GM12878 (cell line): Measurements from ENCODE around the gene EWSR1. TPM values are rescaled to one million over a fixed set of nuclear protein-coding genes. Genes with fewer than 3 reads are reported as not detected.

Experiments
- ATAC-seq: fragments of 200-7000 bp; cut with Tn5 transposase; 3 replicates; pipeline ENCODE4 v1.9.1; 2020; ENCODE audit warnings: mild to moderate bottlenecking, moderate library complexity
- BruUV-seq: library from RNA; stranded (reverse); fragments of 400-500 nt; replicated peaks from 2 replicates; lab custom pipeline; 2021; lab: Mats Ljungman, UMichigan
- CTCF ChIA-PET: fragments of 300-600 bp; sonication (Branson Sonifier 250); formaldehyde crosslinking; extraction: SDS; loops from one replicate; lab custom pipeline; 2021; ENCODE audit warnings: inconsistent platforms; lab: Yijun Ruan, JAX
- POLR2A ChIA-PET: fragments of 350-600 bp; formaldehyde crosslinking; extraction: SDS; loops from one replicate; lab custom pipeline; 2021; ENCODE audit warnings: inconsistent platforms; lab: Charles Lee
- RAD21 ChIA-PET: fragments of 300-600 bp; sonication (Branson Sonifier 250); formaldehyde crosslinking; loops from one replicate; lab custom pipeline; 2023; ENCODE audit warnings: antibody characterized with exemption; ENCODE audit not compliant: unreplicated experiment; lab: Charles Lee
- SMC1A ChIA-PET: fragments of 300-600 bp; sonication (Branson Sonifier 250); formaldehyde crosslinking; loops from one replicate; lab custom pipeline; 2023; ENCODE audit not compliant: unreplicated experiment, uncharacterized antibody; lab: Charles Lee
- DNase-seq: peaks from one replicate; pipeline ENCODE4 v3.0.0-alpha.2; 2011; ENCODE audit warnings: low read depth, low spot score
- FAIRE-seq: peaks from 3 replicates; lab custom pipeline; 2011; peaks lifted over from hg19 to GRCh38; lab: Jason Lieb, UNC
- H2AFZ ChIP-seq: 2 replicates; pipeline ENCODE4 v1.6.0; 2011; ENCODE audit warnings: low read depth, low read length, control low read depth; ENCODE audit not compliant: control insufficient read depth
- H3K27ac ChIP-seq: 2 replicates; pipeline ENCODE4 v1.5.1; 2011; ENCODE audit warnings: control low read depth; ENCODE audit not compliant: control insufficient read depth, insufficient read depth
- H3K27me3 ChIP-seq, 2 experiments: replicated peaks in 1 of 2; 2 replicates each; pipeline versions ENCODE4 v1.6.0 to v1.6.1; 2011; ENCODE audit warnings: low read length in 1 of 2; ENCODE audit not compliant: control insufficient read depth in 2 of 2, insufficient read depth in 2 of 2
- H3K36me3 ChIP-seq, 2 experiments: 2 replicates each; pipeline ENCODE4 v1.5.1; 2011; ENCODE audit warnings: low read length in 1 of 2; ENCODE audit not compliant: control insufficient read depth in 2 of 2, insufficient read depth in 2 of 2
- H3K4me1 ChIP-seq: 2 replicates; pipeline ENCODE4 v1.6.1; 2011; ENCODE audit warnings: mild to moderate bottlenecking, low read length, moderate library complexity, mixed read lengths; ENCODE audit not compliant: control insufficient read depth, insufficient read depth
- H3K4me2 ChIP-seq: 2 replicates; pipeline ENCODE4 v1.6.0; 2011; ENCODE audit warnings: control low read depth; ENCODE audit not compliant: control insufficient read depth, insufficient read depth
- H3K4me3 ChIP-seq: fragments of 200-600 bp; sonication (generic); 2 replicates; pipeline ENCODE4 v1.5.1; 2016
- H3K79me2 ChIP-seq: 2 replicates; pipeline ENCODE4 v1.6.0; 2011; ENCODE audit warnings: low read length; ENCODE audit not compliant: control insufficient read depth, insufficient read depth
- H3K9ac ChIP-seq: 2 replicates; pipeline ENCODE4 v1.8.0; 2011; ENCODE audit warnings: low read length, control low read depth, mixed read lengths; ENCODE audit not compliant: control insufficient read depth, insufficient read depth
- H3K9me3 ChIP-seq: replicated peaks from 3 replicates; pipeline ENCODE4 v1.5.1; 2011; ENCODE audit warnings: mild to moderate bottlenecking, low read length; ENCODE audit not compliant: control insufficient read depth, insufficient read depth
- H4K20me1 ChIP-seq: 2 replicates; pipeline ENCODE4 v1.6.0; 2011; ENCODE audit not compliant: control insufficient read depth, insufficient read depth
- CBFB ChIP-seq: IDR thresholded peaks from 2 replicates; pipeline ENCODE4 v1.6.1; 2016; ENCODE audit warnings: antibody characterized with exemption, low read depth
- GATAD2B ChIP-seq: fragments of 450-650 bp; conservative IDR thresholded peaks from 2 replicates; pipeline ENCODE4 v1.6.1; 2017; ENCODE audit warnings: low read depth, mild to moderate bottlenecking, moderate library complexity
- HDAC2 ChIP-seq: fragments of 200-600 bp; sonication (generic); IDR thresholded peaks from 2 replicates; pipeline ENCODE4 v1.6.1; 2017
- MTA2 ChIP-seq: fragments of 450-650 bp; IDR thresholded peaks from 2 replicates; pipeline ENCODE4 v1.6.1; 2016; ENCODE audit warnings: low read depth, mild to moderate bottlenecking, moderate library complexity
- NR2C2 ChIP-seq: IDR thresholded peaks from 2 replicates; pipeline ENCODE4 v1.6.1; 2011; ENCODE audit warnings: borderline replicate concordance, low read depth; ENCODE audit not compliant: control insufficient read depth, insufficient read length
- SREBF1 ChIP-seq: IDR thresholded peaks from 2 replicates; pipeline ENCODE4 v1.6.1; 2012; ENCODE audit warnings: mild to moderate bottlenecking, low read length
- SREBF2 ChIP-seq: IDR thresholded peaks from 2 replicates; pipeline ENCODE4 v1.6.1; 2012; ENCODE audit warnings: mild to moderate bottlenecking, low read length
- ZSCAN29 ChIP-seq: fragments of 450-650 bp; IDR thresholded peaks from 2 replicates; pipeline ENCODE4 v1.6.1; 2017; ENCODE audit warnings: mild to moderate bottlenecking, moderate library complexity
- WGBS: methylation state at CpG from one replicate; pipeline ENCODE4 v1.1.6; 2016; ENCODE audit warnings: low lambda C conversion rate; ENCODE audit not compliant: insufficient replicate concordance, insufficient coverage; ENCODE audit errors: missing lambda C conversion rate; 5-methylcytosine and 5-hydroxymethylcytosine counted together
- in situ Hi-C: fragments of 300-500 bp; cut with MboI; formaldehyde crosslinking; loops from 9 replicates; pipeline ENCODE4 v1.14.3; 2018; ENCODE audit warnings: mixed read lengths
- intact Hi-C: fragments of 100-400 bp; cut with micrococcal nuclease; formaldehyde crosslinking; loops from one replicate; pipeline ENCODE4 v1.14.2; 2022; ENCODE audit not compliant: unreplicated experiment
- polyA plus RNA-seq, 11 experiments: library from polyadenylated mRNA; depleted of rRNA in 4 of 11; unstranded in 6 of 11; stranded (reverse) in 5 of 11; fragments of >200 nt; fragmentation: Nextera tagmentation in 4 of 11; fragmentation: Illumina TruSeq in 1 of 11; extraction: Ambion mirVana in 4 of 11; extraction: Trizol in 1 of 11; gene quantifications; 1 replicate in 1 of 11; 2 replicates in 10 of 11; pipeline versions ENCODE4 v1.2.1 to v1.2.3, GENCODE V29; 2011 to 2016; ENCODE audit warnings: inconsistent platforms in 2 of 11, missing spikeins in 2 of 11, low read depth in 1 of 11
- total RNA-seq, 4 experiments: library from RNA; depleted of rRNA in 3 of 4; stranded (reverse); fragments of >200 nt in 3 of 4; fragmentation: Illumina TruSeq in 1 of 4; extraction: Trizol in 1 of 4; gene quantifications; 2 replicates each; pipeline versions ENCODE4 v1.2.1 to v1.2.3, GENCODE V29; 2013 to 2021
- TF ChIP-seq, protein P1 (sequence below): fragments of 450-650 bp; IDR thresholded peaks from 2 replicates; pipeline ENCODE4 v1.6.1; 2016; ENCODE audit warnings: mild to moderate bottlenecking, moderate library complexity, borderline replicate concordance

EWSR1 gene
- total and polyA plus RNA-seq, 10 of the 15 experiments (the other 5 are each of a cell fraction or from before 2014, with no cell fraction given): 130 to 480 (median 356) TPM

DNA sequence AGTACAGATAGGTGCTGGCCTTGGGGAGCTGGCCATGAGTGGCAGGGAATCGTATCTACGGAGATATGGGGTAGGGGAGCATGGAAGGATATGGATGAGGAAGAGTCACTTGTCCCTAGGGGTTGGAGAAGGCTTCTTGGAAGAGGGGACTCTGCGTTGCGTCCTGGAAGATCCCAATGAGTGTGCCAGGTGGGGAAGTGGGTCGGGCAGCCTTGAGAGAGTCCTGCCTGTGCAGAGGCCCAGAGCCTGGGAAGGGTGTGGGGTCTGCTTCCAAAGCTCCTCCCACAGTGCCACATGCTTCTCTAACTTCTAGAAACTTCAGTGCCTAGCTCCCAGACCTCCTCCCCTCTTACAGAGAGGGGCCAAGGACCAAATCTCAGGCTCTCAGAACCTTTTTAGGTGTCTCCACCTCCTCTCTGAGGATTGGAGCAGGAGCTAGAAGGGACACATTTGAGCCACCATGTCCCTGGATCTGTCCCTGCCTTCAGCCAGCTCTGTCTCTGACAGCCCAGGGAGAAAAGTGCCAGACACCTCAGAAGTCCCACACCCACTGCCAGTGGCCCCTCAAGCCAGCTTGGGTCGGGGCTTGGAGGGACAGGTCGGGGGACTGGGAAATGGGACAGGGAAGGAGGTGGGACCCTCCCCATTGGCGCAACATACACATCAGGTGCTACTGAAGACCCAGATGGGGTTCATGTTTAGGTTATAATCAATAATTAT lies 11.3 kb upstream of the EWSR1 start (continued):
- TF ChIP-seq, protein P1, sequence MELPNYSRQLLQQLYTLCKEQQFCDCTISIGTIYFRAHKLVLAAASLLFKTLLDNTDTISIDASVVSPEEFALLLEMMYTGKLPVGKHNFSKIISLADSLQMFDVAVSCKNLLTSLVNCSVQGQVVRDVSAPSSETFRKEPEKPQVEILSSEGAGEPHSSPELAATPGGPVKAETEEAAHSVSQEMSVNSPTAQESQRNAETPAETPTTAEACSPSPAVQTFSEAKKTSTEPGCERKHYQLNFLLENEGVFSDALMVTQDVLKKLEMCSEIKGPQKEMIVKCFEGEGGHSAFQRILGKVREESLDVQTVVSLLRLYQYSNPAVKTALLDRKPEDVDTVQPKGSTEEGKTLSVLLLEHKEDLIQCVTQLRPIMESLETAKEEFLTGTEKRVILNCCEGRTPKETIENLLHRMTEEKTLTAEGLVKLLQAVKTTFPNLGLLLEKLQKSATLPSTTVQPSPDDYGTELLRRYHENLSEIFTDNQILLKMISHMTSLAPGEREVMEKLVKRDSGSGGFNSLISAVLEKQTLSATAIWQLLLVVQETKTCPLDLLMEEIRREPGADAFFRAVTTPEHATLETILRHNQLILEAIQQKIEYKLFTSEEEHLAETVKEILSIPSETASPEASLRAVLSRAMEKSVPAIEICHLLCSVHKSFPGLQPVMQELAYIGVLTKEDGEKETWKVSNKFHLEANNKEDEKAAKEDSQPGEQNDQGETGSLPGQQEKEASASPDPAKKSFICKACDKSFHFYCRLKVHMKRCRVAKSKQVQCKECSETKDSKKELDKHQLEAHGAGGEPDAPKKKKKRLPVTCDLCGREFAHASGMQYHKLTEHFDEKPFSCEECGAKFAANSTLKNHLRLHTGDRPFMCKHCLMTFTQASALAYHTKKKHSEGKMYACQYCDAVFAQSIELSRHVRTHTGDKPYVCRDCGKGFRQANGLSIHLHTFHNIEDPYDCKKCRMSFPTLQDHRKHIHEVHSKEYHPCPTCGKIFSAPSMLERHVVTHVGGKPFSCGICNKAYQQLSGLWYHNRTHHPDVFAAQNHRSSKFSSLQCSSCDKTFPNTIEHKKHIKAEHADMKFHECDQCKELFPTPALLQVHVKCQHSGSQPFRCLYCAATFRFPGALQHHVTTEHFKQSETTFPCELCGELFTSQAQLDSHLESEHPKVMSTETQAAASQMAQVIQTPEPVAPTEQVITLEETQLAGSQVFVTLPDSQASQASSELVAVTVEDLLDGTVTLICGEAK: no peak

DNA sequence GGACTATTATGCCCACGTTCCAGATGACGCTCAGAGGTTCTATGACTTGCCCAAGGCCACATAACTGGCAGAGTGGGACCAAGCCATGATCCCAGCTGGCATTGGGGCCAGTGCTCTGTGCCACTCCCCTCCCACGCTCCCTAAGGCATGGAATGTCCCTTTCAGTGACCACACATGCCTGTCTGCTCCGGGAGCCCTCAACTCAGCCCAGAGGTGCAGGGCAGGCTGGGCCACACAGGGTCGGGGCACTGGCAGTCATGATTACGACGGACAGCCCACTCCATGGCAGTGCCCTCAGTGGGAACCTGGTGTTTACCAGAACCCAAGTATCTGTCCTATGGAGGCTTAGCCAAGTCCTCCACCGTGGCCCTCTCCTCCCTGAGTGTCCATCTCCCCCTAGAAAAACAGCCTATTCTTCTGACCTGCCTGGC lies 10.3 kb upstream of the EWSR1 start:
- SMC1A ChIA-PET: interaction anchor here (0.9 kb wide), 1 partner anchor 53 kb away, joined by 3 read pairs; no protein-coding TSS in a partner anchor
- Histone ChIP-seq H3K9ac (no peak overlapping the region), H3K4me3 (no peak overlapping the region), H3K4me2 (no peak overlapping the region), H3K27ac (no peak overlapping the region), H4K20me1 (no peaks in the 10 kb centered on the region), H3K4me1 (no peaks in the 10 kb centered on the region), H2AFZ (no peak overlapping the region), H3K27me3 (no peaks in the 10 kb centered on the region), H3K79me2 (no peaks in the 10 kb centered on the region), H3K9me3 (no peaks in the 10 kb centered on the region), H3K36me3 (no peaks in the 10 kb centered on the region; a peak in 2 of 4 replicates)
- CTCF ChIA-PET: interaction anchor here (1.4 kb wide), 1 partner anchor 12 kb away, joined by 3 read pairs; no protein-coding TSS in a partner anchor
- in situ Hi-C loops (no loop called here), intact Hi-C loops (no loop called here)
- TF ChIP-seq SREBF1: no peak
- no peak for TF ChIP-seq GATAD2B
- TF ChIP-seq HDAC2: no peak
- TF ChIP-seq CBFB: no peak
- TF ChIP-seq NR2C2: no peak
- TF ChIP-seq ZSCAN29: no peak
- TF ChIP-seq MTA2: no peak
- no peak for TF ChIP-seq SREBF2
- ATAC-seq (no peak), FAIRE-seq (no peak), DNase-seq (no peak)
- RAD21 ChIA-PET: no interaction called here
- POLR2A ChIA-PET: no interaction called here
- no TSS peak for BruUV-seq
- WGBS: 69% methylated on average over 8 of the region's 8 CpGs
